ENCODE measurements around the gene SMS.

- TF ChIP-seq, protein P1, sequence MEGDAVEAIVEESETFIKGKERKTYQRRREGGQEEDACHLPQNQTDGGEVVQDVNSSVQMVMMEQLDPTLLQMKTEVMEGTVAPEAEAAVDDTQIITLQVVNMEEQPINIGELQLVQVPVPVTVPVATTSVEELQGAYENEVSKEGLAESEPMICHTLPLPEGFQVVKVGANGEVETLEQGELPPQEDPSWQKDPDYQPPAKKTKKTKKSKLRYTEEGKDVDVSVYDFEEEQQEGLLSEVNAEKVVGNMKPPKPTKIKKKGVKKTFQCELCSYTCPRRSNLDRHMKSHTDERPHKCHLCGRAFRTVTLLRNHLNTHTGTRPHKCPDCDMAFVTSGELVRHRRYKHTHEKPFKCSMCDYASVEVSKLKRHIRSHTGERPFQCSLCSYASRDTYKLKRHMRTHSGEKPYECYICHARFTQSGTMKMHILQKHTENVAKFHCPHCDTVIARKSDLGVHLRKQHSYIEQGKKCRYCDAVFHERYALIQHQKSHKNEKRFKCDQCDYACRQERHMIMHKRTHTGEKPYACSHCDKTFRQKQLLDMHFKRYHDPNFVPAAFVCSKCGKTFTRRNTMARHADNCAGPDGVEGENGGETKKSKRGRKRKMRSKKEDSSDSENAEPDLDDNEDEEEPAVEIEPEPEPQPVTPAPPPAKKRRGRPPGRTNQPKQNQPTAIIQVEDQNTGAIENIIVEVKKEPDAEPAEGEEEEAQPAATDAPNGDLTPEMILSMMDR (conservative IDR thresholded peaks at IDR 0.05 in 1 of 2, IDR thresholded peaks at IDR 0.05 in 1 of 2; ENCODE audit: low read depth in 1 of 2, low read length in 2 of 2), result no peak
- no peak for TF ChIP-seq EZH2 (IDR thresholded peaks at IDR 0.05; ENCODE audit: low read length, missing control alignments)
These were observed 86.2 kb downstream of the SMS start for GRCh38 chrX:22026731-22027130.
